ENCODE data around the gene TIMM10B.

The TIMM10B gene

DNA sequence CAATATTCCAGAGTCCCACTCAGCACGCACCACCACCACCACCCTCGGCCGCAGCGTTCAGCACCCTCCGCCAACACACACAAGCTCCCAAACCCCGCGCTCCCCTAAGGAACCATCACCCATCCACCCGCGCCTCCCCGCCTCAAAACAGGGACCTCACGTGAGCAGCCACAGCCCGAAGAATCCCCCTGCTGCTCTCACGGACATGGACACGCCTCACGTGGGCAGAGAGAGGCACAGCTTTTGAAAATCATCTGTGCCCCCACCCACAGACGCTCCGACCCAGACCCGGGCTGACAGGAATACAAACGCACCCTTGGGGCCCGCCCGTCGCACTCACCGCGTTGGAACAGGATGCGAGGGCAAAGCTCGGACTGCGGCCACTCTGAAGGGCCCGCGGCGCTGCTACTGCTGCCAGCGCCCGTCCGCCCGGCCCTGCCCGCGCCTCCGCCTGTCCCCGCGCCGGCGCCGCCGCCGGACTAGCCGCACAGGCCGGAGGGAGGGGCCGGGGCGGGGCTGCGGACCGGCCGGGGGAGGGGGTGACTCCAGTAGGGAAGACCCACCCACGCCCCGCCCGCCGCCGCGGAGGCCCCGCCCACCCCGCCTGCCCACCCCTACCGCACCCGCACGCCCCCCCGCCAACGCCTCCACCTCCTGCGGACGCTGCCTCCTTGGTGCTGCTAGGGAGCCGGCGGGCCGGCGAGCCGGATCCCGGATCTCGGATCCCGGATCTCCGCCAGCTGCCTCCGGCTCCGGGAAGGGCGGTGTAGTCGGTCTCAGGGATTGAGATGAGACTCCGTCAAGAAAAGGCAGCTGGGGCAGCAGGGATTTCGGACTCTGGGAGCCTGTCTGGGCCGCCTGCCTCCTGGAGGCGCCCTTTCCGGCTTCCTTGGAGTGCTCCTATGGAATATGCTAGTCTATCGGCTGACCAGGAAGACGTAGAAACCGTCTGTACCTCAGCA lies 7.6 kb upstream of the TIMM10B start, which contains the start of gene TRIM3:
Gene TRIM3, minus strand, starts transcription at position 491 of the 962 bp plus-strand sequence. CDS start 8,246 bp downstream, outside the sequence.
- DNase-seq, result peak; percentile 31 to 43

DNA sequence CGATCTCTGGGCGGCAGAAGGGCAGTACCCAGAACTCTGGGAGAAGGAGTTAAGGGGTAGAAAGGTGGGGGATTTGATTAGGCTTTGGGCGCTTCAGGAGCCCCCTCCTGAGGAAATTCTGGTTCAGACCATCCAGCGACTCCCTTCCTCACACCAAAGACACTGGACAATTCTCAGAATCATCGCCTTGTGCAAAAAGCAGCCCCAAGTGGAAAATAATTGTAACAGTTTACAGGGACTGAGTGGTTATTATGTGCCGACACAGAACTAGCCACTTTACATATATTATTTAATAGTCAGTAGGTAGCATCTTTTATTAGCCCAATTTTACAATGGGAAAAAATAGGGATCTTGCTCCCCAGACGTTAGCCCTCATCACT lies 6.9 kb upstream of the TIMM10B start:
- no peak for DNase-seq

DNA sequence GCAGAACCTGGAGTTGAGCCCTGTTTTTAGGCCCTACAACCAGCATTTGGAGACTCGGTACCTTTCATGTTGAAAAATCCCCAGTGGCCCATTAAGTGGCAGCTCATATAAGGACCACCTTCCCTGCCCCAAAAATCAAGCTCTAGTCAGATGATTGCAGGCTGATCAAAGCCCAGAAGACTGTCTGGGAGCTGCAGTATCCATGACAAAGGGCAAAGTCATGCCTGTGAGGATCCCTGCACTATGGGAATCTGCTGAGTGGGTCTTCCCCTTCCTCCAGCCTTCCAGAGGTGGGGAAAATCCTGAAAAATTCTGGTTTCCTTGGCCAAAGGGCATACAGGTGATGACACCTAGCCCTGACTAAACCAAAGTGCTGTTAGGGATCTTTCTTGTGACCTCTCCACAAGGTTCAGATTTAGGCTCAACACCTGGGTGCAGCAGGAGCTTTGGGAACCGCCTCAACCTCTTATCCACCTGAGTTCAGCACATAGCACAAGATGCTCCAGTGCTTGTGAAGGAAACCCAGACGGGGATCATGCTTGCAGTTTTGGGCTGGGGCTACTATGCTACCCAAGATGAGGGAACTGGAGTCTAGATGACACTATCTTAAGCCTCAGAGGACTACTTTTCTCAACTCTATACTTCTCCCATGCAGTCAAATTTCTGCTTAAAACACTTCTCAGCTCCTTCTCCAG lies 6.3 kb upstream of the TIMM10B start:
- DNase-seq, result peak in 1 of 2 experiments; percentile 2

DNA sequence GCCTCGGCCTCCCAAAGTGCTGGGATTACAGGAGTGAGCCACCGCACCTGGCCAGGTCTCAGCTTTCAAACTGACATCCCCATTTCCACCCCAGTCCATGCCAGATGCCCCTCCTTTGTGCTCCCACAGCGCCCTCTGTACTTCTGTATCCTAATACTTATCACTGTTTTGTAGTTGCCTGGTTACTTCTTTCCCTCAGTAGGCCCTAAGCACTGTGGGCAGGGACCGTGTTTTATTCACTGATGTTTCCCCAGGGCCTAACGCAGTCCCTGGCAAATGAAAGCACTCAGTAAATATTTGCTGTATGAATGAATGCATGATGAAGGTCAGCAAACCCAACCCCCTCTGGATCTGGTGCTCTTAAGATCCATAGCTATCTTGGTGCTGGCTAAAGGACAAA lies 5.4 kb upstream of the TIMM10B start:
- DNase-seq, result peak in 1 of 2 experiments; percentile 1

DNA sequence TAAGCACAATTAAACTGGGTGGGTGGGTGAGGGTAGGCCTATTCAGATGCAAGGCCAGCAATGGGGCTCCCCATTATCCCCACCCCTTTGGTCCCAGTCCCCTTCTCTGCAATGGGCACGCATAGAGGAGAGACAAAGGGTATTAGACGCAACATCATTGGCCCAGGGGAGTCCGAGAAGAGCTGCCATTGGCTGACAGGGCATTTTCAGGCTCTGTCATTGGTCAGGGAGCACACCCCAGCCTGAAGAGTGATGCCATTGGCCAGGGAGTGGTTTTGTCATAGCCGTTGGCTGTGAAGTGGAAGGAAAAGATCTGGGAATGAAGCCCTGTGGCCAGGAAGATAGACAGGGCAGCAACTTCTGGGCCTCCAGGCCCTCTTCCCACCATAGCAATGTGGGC lies 4.7 kb upstream of the TIMM10B start:
- no peak for DNase-seq

DNA sequence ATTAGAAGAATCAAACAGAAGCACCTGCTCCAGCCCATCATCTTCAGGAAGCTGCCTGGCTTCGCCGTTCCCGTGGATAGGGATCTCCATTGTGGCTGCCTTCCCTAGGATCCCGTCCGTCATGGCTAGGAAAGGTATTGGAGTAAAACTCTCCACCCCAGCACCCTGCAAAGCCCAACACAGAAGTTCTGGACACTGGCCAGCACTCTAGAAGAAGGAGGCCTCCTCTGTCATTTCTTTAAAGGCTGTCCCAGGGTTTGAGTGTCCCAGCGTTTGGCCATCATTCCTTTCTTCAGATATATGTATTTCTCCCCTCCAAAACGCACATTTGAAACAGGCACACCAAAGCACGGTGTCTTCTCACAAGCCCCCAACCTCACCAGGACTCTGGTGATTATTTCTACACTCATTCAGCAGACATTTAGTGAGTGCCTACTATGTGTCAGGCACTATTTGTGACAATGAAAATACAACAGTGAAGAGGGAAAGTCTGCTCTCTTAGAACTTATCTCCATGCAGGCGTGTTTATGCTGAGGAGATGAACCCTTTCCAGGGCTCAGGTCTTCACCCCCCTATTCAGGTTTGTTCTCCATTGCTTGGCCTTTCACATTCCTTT lies 894 bp upstream of the TIMM10B start:
- DNase-seq, result no peak

DNA sequence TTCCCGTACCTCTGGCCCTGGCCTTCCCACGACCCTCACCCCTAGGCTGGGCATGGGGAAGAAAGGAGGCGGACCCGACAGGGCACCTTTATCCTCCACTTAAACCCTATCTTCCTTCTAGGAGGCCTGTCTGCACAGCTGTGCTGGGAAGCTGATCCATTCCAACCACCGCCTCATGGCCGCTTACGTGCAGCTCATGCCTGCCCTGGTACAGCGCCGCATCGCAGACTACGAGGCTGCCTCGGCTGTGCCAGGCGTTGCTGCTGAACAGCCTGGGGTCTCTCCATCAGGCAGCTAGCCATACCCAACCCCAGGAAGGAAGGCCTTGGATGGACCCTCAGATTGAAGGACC lies 599 bp downstream of the TIMM10B start:
- no peak for DNase-seq

DNA sequence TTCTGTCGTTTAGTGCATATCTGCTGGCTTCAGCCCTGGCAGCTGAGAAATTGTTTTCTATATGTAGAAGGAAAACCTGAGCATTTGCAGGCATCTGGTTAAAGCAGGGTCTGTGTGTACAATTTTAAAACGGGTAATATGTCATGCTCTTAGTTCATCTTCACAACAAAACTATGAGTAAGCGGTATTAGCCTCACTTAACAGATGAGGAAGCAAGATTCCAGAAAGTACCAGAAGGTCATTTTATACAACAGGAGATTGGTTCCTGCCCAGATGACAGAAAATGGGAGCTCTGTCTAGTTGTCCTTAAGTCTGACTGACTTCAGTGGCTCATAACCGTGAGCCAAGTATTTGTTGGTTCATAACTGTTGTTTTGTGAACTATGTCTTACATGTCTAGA lies 1.1 kb downstream of the TIMM10B start:
- DNase-seq, result no peak

DNA sequence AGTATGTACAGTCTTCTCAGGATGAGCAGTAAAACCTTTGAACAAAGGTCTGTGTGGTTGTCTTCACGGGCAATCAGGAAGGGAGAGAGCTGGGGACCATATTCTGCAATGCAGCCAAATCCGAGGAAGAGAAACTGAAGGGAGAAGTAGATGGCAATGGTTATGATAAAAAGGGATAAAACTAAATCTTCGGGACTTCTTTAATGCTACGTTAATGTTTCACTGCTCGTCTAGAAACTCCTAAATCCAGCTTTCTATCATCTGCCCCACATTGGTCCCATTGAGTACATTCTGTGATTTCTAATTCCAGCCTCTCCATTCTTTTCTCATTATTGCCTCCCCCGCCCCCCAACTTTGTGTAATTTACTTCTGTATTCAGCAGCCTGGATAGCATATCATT lies 1.7 kb downstream of the TIMM10B start:
- no peak for DNase-seq

DNA sequence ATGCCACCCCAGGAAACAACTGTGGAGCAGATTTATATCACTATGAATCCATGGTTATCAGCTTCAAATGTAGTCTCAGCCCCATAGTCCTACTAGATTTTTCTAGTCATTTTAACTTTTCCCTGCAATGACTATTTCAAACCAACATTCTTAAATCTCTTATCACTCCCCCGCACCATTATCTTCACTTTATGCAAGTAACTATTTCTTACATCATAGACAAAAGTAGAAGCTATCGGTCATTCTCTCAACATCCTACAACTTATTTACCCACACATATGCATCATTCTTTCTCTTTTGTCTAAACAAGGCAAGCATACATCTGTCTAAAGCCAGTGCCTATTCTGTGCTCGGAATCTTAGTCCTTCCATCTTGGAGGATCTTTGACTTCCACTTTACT lies 4.4 kb downstream of the TIMM10B start:
- no peak for DNase-seq

DNA sequence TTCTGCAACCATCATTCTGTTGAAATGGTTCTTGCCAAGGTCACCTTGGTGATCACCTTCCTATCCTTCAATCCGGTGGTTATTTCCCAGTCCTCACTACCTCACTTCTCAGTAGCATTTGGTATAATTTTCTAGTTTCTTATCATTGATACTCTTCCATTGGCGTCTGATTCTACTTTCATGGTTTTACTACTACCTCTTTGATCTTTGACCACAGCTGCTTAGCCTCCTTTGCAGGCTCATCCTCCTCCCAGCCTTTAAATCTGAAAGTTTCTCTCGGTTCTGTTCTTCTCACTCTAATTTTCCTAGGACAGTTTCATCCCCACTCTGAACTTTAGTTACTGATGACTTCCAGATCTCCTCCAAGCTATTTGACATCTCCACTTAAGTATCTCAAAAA lies 5.0 kb downstream of the TIMM10B start:
- no peak for DNase-seq

DNA sequence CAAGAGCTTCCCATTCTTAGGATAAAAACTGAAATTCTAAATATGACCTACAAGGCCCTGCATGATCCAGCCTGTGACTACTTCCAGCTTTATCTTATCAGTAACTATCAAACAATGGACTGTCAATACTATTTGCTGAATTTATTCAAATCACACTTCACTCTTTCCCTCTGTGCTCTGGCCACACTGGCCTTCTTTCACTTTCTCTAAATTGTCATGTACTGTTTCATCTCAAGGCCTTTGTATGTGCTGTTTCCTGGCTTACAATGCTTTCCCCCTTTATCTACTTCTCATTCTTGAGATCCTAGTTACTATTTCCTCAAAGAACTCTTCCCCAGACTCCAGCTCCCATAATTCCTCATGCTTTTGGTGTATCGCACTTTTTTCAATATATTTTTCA lies 5.6 kb downstream of the TIMM10B start:
- DNase-seq, result no peak

DNA sequence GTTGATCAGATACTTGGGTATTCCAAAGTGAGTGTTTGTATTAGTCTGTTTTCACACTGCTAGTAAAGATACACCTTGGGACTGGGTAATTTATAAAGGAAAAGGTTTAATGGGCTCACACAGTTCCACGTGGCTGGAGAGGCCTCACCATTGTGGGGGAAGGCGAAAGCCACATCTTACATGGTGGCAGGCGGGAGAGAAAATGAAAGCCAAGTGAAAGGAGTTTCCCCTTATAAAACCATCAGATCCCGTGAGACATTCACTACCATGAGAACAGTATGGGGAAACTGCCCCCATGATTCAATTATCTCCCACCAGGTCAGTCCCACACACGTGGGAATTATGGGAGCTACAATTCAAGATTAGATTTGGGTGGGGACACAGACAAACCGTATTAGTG lies 7.0 kb downstream of the TIMM10B start:
- no peak for DNase-seq

DNA sequence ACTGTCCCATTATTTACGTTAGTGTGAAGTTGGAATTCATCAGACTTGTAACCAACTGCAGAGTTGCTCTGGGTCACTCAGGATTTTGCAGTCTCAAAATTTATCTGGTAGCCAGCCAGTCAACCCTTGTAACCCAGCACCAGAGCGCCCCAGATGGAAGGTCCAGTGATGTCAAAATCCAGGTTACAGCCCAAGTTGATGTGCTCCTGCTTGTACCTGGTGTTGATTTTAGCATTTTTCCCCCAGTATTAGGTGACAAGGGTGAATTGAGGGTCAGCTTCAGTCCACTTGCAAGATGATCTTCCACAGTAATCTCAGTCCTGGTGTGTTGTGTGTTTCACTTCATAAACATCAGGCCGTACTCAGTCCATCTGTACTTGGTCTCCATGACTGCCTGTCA lies 7.5 kb downstream of the TIMM10B start:
- DNase-seq, result no peak

DNA sequence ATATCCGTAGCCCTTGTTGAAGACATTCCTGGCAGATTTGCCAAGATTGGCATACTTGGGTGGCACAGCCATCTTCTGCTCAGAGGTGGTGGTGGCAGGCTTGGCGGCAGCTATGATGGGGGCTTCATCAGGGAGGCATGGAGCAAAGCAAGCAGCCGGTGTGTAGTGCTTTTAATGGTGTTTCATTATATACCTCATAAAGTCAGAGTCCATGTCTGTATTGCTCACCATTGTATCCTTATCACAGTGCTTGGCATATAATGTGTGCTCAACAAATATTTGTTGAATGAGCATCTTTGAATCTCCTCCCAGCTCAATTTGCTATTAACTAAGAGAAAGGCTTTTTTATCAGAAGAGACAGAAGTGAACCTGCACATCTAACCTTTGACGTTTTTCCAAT lies 8.0 kb downstream of the TIMM10B start:
- no peak for DNase-seq

DNA sequence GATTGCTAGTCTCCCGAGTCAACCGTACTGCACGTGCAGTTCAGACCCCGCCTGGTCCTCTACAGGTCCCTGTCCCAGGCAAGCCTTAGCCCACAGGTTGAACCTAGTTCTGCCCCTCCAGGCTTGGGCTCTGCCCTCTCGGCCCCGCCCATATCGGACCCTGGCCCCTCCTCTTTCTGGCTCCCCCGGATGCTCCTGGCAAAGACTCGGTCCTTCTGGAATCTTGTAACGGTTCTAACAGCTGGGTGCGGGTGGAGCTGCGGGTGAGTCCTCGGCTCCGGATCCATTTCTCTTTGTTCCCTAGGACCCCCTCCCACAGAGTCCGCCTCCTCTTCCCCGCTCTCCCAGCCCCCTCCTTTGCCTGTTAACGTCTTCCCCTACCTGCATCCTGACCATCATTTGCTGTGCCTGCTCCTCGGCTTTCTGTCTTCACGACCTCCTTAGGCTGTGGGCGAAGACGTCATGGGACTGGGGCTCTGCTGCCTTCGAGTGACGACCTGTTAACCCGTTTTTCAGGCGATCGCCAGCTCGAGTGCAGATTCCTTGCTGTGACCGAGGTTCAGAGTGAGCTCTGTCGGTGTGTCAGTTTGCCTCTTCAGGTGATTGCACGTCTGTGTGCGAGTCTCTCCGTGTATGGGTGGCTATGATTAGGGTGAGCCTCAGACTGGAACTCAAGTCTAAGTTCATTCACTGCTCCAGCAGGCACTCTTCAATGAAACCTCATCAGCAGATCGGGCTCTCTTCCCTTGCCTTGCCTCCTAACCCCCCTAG lies 16.0 kb downstream of the TIMM10B start, which contains the start of gene DNHD1:
Gene DNHD1, plus strand, starts transcription at position 212 of the 771 bp plus-strand sequence. CDS start 936 bp downstream, outside the sequence.
- no peak for DNase-seq

DNA sequence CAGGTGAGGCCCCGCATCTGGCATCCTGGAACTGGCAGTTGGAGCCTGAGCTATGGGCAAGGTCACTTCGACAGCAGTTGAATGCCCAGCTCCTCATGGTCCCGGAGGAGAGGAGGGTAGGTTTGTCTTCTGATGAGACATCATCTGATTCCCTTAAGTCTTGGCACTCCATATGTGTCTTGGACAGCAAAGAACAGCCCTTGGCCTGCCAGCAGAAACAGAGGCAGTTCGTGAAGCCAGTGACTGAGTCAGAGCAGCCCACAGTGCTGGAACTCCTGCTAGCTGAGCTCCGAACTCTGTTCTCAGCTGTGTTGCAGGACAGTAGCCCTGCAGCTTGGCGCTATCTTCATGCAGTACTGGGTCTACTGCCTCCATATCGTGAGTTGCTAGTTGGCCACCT lies 16.8 kb downstream of the TIMM10B start:
- DNase-seq, result no peak

DNA sequence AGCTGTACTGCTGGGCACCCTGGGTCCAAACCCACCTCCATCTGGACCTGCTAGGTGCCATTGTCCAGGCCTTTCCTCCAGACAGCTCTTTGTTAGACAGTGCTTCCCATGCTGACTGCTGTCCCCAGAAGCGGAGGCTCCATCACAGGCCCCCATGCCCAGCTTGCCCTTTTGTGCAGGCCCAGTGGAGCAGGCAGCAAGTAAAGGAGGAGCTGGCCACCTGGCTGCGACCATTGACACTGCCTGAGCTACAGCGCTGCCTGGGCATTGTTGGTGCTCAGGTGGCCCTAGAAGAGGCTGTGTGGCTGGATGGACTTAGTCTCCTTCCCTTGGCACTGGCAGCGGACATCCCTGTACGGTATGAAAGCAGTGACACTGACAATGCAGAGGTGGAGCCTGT lies 17.2 kb downstream of the TIMM10B start:
- DNase-seq, result no peak

DNA sequence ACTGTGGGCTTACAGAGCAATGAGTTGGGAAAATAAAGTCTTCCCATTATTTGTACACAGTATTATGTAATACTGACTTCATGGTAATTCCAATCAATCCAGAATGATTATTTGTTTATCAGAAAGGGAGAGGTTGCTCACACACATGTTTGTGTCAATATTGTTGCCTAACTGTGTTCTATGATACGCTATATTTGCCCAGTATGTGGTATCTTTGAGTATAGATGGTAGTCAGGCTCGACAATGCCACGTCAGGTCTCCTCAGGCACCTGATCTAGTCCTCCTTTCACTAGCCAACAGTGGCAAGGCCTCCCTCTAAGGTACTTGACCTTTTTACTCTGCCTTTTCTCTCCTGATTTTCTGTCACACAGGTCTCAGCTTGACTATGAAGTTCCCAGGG lies 21.1 kb downstream of the TIMM10B start:
- no peak for DNase-seq

DNA sequence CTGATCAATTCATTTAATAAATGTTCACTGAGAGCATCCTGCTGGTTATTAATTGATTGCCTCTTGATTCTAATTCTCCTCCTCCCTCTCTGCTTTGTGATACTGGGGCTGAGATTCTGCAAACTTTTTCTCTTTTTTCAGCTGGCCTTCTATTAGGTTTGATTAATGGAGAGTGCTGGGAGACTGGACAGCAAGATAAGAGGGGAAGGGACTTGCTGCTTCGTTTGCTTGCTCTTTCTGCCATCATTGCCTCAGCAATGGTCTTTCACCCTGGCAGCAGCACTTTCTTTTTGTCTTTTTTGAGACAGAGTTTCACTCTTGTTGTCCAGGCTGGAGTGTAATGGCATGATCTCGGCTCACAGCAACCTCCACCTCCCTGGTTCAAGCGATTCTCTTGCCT lies 22.9 kb downstream of the TIMM10B start:
- no peak for DNase-seq

DNA sequence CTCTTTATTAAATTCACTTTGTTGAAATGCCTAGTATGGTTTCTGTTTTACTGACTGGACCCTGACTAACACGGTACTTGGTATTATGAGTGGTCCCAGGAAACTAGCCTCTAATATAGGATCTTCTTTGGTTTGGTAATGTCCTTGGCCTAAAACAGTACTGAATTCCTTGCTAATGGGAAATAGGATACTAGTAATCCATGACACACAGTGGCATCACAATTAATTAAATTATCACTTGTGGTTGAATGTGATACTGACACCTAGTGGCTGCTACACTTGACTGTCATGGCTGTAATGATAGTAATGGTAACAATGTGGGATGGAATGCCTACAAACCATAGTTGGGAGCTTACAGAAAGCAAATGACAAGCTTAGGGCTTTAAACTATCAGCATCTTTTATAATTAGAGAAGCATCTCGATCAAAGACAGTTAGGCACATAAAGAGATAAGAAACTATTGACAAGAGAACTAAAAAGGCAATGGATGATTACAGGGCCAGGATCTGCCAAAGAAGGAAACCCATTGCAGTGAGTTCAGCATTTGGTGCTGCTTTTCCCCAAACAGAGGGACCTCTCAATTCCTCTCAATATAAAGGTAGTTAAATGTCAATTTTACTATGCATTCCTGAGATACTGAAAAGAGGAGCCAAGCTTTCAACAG lies 24.4 kb downstream of the TIMM10B start:
- DNase-seq, result peak; percentile 53 to 60

DNA sequence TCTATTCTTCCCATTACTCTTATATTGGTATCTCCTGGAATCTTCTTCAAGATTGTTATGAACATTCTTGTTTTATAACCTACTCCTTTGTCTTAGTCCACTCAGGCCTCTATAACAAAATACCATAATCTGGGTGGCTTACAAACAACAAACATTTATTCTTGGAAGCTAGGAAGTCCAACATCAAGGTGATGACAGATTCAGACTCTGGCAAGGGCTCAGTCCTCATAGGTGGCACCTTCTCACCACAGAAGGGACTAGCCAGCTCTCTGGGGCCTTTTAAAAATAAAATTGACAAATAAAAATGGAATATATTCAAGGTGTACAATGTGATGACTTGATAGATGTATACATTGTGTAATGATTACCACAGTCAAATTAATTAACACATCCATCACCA lies 35.6 kb downstream of the TIMM10B start:
- no peak for DNase-seq

Data from AML-193 (cell line).